HG03457 (cell line): ENCODE data around the gene JPH2.

ENCODE experiments used
- ATAC-seq: cut with Tn5 transposase; IDR thresholded peaks from one replicate; pipeline ENCODE4 v1.9.1; 2021; ENCODE audit warnings: moderate number of reproducible peaks; ENCODE audit not compliant: unreplicated experiment

The JPH2 gene

DNA sequence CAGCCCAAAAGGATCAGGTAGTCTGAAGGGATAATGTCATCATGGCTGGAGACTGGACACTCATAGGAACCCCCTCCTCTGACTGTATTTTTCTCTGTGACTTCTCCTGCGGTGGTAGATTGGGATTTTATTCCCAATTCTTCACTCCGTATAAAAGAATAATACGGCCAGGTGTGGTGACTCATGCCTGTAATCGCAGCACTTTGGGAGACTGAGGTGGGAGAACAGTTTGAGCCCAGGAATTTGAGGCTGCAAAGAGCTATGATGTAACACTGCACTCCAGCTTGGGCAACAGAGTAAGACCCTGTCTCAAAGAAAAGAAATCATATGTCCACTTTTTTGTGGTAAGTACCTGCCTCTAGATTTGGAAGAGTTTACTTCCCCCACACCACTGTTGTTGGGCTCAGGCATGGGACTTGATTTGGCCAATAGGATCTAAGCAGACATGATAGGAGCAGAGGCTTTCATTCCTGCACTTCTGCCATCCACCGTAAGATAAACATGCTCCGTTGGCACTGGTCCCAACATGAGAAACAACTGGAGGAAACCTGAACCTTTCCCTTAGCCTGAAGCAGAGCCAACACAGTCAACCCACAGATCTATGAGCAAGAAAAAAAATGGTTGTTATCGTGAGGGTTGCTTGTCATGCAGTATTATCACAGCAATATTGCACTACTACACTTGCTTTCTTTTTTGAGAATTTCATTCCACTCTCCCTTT is 82.0 kb downstream of the JPH2 start:
- ATAC-seq = no peak

DNA sequence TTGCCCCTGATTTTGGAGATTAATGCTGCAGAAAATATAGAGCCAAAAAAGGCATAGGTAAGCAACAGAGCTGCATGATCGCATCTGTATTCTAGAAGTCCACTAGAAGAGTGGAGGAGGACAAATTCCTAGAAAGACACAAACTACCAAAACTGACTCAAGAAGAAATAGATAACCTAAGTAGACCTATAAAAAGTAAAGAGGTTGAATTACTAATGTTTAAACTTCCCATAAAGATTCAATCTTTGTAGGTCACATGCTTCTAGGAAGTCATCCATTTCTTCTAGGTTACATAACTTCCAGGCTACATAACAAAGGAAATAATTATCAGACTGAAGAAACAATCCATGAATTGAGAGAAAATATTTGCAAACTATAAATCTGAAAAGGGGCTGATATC is 84.4 kb downstream of the JPH2 start:
- no peak for ATAC-seq

DNA sequence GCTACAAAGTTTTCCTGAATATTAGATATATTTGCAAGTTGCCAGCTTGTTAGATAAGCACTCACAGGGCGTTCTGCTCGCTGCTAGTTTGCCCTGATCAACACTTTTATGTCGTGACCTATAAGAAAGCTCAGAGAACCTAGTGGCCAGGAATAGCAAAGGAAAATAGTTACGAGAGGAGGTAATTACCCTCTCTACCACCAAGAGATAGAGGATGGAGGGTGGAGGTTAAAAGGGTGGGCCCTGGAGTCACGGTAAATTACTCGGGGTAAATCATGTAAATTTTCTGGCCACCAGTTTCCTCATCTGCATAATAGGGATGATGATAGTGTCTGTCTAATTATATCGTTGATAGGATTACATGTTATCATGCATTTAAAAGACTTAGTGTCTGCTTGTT is 87.2 kb downstream of the JPH2 start:
- no peak for ATAC-seq

DNA sequence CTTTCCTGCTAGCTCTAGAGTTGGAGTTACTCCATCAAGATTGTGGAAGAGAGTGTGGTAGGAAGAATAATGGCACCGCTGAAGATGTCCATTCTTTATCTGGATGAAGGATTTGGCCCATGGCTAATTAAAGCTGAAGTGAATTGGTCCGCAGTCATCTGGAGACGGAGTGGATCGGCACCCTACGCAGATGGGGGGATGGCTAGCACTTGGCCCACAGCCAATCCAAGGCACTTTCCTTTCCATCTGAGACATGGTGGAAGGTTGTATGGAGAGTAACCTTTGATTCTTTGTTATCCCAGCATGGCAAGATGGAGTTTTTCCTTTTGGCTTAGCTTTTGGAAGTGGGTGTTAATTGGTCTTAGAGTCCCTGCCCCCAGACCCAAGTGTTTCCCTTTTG is 88.3 kb downstream of the JPH2 start:
- ATAC-seq = no peak

DNA sequence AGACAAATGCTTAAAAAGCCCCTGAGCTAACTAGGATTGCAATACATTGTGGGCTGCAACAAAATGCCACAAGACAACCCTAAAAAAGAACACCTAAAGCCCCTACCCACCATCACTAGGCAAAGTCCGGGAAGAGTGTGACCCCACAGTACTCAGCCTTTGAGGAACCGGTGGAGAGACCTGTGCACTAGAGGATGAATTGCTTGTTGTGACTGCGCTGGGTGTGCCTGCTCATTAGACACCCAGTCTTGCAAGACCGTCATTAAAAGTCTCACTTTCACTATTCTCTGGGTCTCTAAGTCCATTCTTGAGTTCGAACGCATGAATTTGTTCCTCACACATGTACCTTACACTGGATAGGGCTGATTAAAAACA is 88.7 kb downstream of the JPH2 start:
- ATAC-seq = no peak

DNA sequence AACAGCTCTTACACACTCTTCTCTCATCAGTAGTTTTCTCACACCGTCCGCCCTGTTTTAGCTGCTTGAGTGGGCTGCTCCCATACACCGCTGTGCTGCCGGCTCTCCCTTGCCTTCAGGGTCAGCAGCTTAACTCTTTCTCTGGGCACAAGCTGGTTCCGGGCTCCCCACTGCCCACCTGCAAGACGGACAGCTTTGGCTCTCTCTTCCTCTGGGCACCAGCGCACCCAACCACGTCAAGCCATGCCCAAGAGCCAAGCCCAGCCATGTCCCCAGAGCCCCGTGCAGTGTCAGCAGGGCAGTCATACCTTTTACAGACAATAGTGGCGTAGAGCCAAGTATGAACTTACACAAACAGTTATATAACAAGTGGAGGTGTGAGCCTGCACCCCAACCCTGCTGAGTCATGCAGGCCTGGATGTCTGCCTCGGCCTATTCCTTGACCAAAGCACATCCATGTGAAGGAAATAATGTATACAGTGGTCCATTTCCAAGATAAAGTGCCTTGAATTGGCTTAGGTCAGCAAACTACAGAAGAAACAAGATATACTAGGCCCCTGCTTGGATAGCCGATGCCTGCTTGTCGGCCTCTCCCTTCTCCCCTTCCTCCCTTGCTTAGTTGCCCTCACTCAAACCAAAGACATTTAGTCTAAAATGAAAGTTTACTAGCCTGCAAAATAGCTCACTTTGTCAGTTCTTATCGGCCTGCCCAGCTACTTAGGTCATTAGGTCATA is 89.3 kb downstream of the JPH2 start:
- no peak for ATAC-seq

DNA sequence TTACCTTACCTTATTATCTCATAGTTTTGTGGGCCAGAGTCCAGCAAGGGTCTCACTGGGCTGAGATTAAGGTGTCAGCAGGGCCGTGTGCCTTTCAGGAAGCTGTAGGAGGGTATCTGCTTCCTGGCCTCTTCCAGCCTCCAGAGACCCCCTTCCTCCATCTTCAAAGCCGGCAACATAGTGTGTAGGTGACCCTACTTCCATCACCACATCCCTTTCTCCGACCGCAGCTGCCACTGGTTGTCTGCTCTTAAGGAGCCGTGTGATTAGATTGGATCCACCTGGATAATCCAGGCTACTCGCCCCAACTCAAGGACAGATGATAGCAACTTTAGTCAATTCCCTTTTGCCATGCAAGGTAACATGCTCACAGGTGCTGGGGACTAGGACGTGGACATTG is 91.2 kb downstream of the JPH2 start:
- ATAC-seq = no peak

DNA sequence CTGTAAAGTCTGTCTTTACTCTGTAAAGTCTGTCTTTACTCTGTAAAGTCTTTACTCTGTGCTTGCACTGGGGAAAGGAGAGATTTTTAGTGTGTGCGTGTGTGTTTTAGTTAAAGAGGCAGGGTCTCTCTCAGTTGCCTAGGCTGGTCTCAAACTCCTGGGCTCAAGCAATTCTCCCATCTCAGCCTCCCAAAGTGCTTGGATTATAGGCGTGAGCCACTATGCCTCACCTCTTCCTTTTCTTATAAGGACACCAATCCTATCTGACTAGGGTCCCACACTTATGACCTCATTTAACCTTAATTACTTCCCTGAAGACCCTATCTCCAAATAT is 93.8 kb downstream of the JPH2 start:
- no peak for ATAC-seq

DNA sequence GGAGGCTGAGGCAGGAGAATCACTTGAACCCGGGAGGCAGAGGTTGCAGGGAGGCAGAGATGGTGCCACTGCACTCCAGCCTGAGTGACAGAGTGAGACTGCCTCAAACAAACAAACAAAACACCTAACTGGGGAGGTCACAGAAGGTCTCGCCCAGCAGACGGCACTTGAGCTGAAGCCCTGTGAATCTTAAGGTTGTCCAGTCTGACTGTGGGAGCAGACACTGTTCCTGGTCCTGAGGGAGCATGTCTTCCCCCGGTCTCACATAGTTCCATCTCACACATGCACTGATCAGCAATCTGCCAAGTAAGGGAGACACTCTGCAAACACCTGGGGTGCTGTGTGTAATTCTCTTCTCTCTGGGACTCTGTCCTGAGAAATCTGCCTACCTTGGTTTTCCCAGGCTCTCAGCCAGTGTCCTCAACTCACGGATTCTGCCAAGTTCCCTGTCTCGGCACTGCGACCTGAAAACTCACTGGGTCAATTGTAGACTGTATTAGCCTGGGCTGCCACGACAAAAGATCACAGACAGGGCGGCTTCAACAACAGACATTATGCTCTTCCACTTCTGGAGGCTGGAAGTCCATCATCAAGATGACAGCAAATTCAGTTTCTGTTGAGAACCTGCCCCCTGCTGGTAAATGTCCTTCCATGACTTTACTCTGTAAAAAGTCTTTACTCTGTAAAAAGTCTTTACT is 94.3 kb downstream of the JPH2 start:
- ATAC-seq = no peak

DNA sequence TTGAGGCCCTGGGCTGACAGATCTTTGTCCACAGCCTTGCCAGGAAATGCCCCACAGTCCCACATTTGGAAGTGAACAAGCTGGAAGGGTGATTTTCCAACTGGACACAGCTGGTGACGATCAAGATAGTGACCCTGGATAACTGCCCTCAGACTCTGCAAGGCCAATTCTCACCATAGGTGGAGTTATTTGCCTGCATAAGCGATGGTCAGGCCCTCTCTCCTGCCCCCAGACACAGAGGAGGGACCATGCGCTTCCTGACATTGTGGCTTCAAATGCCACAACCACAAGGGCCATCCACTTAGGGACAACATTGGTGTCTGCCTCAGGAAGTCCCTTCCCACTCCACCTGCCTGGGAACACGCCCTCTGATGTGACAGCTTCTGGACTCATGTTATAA is 96.0 kb downstream of the JPH2 start:
- no peak for ATAC-seq

DNA sequence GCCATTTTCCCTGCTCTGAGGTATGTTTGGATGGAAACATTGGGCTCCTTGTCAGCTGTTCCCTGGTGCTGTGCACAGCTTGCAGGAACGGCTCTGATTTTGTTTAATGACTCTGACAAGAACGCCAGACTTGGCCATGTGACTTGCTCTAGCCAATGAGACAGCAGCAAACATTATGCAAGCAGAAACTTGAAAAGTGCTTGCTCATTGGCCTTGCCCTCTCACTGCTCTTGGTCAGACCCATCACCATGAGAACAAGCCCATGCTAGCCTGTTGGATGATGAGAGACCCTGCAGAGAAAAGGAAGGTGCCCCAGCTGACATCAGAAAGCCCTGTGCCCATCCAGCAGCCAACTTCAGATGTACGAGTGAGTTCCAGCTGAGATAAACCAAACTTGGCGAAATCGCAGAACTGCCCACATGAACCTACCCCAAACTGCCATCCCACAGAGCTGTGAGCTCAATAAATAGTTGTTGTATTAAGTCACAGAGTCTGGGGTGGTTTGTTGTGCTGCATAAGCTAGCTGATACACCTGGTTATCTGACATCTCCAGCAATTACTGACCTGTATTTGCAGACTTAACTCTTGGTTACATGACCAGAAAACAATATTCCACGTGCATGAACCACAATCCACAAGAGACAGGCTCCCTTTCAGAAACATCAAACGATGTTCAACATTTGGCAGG is 96.9 kb downstream of the JPH2 start:
- ATAC-seq = no peak

DNA sequence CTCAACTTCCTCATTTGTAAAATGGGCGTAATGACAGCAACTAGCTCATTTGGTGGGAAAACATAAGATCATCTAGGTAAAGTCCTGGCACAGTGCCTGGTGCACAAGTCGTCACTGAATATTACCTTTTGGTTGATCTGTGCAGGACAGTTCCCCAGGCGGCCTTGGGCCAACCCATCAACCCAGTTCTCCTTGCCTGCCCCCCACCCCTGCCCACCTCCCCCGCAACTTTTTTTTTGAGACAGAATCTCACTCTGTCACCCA is 99.2 kb downstream of the JPH2 start:
- no peak for ATAC-seq

DNA sequence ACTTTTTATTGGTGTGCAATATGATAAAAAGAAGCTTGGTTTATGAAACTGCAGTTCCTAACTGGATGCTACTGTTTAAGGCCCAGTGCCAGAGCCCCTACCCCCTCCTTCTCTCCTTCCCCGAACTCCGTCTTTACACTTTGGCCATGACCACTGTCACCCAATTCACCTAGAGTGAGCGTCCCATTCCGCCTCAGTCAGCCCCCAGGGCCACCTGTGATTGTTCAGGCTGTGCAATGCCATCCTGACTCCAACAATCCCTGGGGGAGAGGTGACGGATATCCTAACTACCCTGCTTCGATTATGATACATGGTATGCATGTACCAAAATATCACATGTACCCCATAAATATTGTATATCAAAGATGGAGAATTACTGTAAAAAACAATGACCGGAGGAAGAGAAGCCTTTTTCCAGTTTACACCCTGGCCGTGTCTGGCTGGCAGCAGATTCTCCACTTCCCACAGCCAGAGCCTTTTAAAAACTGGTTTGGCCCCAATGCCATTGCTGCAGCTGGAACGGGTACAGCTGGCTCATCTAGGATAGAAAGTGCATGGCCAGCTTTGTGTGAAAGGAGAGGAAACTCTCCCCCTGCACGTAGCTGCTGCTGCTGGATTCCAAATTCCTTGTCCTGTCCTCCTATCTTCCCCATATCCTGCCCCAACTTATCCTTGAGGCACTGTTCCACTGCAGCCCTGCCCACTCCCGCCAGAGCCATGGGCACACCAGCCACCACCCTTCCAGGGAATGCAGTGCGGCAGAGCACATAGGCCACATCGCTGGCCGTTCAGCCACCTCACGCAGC is 99.7 kb downstream of the JPH2 start:
- ATAC-seq = no peak

DNA sequence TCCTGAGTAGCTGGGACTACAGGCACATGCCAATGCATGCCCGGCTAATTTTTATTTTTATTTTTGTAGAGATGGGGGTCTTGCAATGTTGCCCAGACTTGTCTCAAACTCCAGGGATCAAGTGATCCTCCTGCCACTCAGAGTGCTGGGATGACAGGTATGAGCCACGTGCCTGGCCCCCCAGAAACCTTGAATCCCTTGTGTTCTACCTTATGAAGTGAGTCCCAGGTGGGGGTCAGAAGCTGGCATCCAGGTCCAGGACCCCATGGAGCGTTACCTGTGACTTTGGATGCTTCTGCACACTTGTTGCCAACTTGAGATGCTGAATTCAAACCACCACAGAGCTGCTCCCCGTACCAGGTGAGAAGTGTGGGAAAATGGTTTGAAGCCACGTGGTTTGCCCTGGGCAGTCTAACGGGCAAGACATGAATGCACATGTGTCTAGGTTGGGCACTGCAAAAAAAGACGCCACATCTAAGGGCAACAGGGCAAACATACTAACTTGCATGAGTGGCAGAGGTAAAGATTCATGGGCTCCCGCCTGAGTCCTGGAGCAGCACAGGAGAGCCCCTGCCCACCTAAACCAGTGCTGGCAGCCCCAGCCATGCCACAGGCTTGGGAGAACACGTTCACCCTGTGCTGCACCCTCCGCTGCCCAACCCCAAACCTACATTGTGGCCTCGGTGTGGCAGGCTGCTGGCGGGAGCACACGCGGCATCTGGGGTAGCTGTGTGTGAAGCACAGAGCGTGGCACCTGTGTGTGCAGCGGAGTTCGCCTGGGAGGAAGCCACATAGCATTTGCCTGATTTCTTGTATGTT is 101.2 kb downstream of the JPH2 start:
- ATAC-seq = no peak

DNA sequence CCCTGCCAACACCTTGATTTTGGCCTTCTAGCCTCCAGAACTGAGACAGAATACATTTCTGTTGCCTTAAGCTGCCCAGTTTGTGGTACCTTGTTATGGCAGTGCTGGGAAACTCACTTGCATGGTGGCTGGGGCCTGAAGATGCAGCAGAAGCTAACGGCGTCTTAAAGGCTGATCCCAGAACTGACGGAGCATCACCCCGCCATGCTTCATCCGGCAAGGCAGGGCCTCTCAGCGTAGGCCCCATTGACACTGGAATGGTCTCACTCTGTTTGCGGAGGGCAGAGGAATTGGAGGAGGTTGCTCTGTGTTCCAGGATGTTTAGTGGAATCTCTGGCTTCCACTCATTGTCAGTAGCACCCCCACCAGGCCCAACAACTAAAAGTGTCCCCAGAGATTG is 102.1 kb downstream of the JPH2 start:
- ATAC-seq = no peak

DNA sequence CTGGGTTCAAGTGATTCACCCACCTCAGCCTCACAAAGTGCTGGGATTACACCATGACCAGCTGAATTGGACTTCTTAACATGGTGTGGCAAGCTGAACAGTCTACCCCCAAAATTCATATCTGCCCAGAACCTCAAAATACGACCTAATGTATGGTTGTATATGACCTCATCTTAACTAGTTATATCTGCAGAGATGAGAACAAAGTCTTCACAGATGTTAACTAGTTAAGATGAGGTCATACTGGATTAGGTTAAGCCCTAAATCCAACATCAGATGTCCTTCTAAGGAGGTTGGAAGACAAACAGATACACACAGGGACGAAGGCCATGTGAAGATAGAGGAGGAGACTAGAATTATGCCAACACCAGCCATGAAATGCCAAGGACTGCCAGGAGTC is 102.5 kb downstream of the JPH2 start:
- no peak for ATAC-seq

DNA sequence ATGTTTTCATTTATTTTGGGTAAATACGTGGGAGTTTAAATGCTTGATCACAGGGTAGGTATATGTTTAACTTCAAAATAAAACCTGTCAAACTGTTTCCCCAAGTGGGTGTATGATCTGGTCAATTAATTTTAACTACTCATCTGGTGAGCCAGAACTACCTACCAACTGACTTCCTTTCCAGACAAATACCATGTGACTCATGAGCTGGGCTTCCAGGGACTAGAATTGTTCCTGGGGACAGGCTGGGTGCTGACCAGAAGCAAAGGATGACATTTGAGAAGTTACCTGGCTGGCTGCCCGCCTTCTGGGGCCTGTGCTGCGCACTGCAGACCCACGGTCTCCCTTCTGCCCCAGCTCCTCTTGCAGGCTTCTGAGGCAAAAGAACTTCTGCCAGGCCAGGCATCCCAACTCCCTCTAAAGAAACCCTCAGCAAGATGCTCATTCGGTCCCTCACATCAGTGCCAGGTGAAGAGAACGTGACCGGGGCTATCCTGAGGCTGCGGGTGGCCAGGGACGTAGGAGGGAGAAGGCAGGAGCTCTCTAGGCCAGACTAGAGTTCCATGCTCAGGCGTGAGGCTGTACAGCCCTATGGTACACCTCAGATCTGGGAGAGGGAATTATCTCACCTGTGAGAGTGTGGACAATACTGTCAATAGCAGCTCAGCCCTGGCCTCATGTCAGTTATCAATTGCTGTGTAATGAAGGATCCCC is 103.6 kb downstream of the JPH2 start:
- no peak for ATAC-seq

DNA sequence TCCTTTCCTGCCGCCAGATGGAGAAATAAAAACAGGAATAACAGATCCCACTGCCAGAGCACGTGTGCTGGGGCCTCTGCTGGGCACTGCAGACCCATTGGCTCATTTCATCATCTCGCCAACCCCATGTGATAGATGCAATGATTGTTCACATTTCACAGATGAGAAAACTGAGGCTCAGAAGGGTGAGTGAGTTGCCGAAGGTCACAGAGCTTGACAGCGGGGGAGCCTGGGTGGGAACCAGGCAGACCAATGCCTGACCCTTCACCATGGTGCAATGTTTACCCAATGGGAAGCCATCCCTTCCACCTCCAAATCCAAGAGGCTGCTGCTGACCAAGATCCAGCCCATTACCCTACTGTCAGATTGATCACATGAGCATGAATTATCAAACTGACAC is 105.1 kb downstream of the JPH2 start:
- no peak for ATAC-seq

DNA sequence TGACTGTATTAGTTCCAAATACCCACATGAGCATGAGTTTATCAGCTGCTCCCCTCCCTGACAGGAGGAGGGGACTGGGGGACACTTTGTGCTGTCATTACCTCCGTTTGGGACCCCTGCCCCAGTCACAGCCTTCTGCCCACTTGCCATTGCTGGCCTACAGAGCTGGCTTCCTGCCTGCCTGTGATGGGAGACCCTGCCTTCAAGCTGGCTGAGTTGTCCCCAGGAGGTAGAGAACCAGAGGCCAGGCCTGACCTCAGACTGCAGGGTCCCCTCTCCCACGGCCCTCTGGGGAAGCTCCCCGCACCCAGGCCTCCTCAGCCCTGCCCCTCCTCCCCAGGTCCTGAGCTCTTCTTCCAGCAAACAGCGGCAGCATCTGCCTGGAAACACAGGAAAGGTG is 105.5 kb downstream of the JPH2 start:
- ATAC-seq = no peak
